T-helper 1 cell treated with Interleukin-12 subunit alpha and Interleukin-12 subunit beta and Interleukin-4 antibody, amounts not matched to agents 30 ng/mL and 1 ng/mL, for 36 hours (primary cell): ENCODE measurements around the gene GNAI3. TPM values are rescaled to one million over a fixed set of nuclear protein-coding genes. Genes with fewer than 3 reads are reported as not detected.

Source experiments
- intact Hi-C: fragments of 100-400 bp; cut with micrococcal nuclease; formaldehyde crosslinking; loops from one replicate; pipeline ENCODE4 v1.15.1; 2024
- total RNA-seq: library from RNA; stranded (reverse); gene quantifications from 2 replicates; pipeline ENCODE4 v1.2.3, GENCODE V29; 2022

GNAI3 gene
- total RNA-seq, 1 donor from 2014 or later, result 10.0 TPM

DNA sequence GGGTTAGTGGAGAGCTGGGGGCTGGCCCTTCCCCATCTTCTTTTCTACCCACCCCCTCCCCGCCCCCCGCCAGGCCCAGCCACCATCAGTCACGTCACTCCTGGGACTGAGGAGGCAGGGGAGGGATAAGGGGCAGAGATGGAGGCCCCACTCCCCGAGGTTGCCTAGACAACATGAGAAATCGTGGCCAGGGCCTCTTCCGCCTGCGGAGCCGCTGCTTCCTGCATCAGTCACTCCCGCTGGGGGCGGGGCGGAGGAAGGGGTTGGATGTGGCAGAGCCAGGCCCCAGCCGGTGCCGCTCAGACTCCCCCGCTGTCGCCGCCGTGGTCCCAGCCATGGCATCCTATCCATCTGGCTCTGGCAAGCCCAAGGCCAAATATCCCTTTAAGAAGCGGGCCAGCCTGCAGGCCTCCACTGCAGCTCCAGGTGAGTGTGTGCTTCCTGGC lies 72.4 kb downstream of the GNAI3 start:
- intact Hi-C loops, result loop anchor here (1.0 to 2.0 kb wide), 9 partner anchors 36 to 718 kb away; partner anchors contain the start of genes AHCYL1, ATXN7L2, CYB561D1 and GSTM1

DNA sequence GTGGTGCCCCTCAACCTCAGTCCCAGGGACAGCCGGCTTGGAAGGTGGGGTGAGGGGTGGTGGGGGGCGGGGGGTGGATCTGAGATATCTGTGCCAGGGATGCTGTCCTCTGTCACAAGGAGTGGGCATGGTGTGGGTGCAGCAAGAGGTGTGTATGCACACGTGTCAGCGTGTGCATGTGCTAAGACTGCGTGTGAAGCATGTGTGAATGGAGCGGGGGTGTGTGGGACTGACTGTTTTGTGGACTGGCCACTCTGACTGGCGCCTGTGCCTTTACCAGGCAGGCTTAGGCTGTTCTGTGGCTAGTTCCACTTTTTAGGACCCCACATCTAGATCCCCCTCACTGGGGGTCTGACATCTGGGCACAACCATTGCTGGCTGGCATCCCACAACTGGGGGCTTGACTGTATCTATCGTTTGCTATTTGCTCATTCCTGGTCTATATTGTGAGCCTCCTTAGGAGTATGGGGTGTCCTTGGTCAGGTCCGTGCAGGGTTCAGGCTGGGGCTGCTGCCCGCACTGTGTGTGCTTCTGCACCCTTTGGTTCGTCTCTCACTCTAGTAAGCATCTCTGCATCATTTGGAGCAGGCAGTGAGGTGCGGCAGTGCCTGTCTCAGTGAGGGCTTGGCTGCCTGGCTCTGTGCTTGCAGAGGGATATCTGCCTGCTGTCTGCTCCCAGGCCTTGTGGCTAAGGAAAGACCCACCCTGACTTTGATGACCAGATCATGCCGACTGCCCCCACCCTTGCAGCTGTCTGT lies 73.1 kb downstream of the GNAI3 start:
- intact Hi-C loops, result loop anchor here (2.0 kb wide), 7 partner anchors 35 to 717 kb away; partner anchors contain the start of genes AHCYL1, CYB561D1, GSTM1 and GSTM3

DNA sequence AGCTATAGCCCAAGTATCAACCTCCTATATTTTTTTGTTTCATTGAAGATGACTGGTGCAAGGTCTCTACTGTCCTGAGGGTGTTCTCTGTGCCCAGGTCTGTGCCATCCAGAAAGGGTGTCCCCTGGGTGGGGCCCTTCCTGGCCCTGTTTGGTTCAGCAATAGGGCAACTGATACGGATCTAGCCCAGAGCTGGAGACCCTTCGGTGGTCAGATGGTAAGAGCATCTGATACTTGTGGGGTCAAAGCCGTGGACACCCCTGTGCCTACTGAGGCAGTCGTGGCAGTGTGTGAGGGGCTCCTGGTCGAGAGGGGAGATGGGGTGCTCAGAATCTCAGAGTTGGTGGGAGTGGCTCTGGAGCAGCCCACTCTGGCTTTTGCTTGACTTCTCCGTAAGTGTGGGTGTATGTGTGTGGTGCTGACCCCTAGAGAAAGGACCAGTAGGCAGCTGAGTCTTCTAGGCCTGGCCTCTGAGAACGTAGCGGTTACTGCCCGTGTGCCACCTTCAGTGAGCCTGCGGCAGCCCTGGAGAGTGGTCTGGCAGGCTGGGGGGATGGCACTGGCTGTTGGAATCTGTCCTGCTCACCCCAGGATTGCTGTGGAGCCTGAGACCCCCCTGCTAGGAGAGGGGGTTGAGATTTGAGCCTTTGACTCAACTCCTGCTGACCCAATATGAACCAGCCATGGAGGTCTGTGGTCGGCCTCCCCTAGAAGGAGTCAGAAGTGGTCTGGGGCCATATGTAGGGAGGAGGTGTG lies 73.9 kb downstream of the GNAI3 start:
- intact Hi-C loops, result no loop called here

DNA sequence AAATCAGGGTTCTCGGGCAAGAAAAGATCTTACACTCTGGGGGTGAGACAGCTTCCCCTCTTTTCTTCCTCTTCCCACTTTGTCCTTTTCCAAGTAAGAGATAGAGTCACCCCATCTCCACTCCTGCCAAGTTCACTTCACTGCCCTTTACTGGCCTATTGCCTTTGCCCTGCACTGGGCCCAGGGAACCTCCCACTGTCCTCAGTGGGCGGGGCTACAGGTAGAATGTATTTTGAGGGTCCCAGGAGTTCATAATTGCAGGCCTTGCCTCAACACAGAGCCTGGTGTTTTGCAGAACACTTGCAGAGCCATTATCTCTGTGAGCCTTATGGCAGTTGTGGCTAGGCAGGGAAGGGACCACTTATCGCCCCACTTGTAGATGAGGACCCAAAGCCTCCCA lies 74.5 kb downstream of the GNAI3 start:
- intact Hi-C loops, result no loop called here

DNA sequence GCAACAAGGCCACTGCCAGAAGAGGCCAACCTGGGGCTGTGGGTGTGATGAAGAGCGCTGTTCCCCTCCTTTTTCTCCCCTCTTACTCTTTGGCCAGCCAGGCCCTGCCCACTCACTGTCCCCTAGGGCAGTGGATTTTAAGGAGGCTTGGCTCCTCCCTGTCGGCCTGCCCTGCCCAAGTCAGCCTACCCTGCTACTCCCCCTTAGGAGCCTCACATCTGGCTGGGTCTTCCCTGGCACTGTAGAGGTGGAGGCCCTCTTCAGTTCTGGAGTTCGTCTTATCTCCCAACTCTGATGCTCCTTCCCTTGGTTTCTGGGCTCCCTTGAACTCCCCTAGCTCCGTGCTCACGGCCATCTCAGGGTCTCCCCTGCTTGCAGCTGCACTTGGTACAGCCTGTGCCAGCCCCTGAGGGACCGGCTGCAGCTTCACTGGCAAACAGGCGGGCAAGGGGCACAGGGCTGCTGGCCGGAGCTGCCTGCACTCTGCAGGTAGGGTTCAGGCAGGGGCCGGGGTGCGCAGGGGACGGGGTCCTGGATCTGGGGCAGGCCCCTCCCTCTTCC lies 75.3 kb downstream of the GNAI3 start:
- intact Hi-C loops, result no loop called here

DNA sequence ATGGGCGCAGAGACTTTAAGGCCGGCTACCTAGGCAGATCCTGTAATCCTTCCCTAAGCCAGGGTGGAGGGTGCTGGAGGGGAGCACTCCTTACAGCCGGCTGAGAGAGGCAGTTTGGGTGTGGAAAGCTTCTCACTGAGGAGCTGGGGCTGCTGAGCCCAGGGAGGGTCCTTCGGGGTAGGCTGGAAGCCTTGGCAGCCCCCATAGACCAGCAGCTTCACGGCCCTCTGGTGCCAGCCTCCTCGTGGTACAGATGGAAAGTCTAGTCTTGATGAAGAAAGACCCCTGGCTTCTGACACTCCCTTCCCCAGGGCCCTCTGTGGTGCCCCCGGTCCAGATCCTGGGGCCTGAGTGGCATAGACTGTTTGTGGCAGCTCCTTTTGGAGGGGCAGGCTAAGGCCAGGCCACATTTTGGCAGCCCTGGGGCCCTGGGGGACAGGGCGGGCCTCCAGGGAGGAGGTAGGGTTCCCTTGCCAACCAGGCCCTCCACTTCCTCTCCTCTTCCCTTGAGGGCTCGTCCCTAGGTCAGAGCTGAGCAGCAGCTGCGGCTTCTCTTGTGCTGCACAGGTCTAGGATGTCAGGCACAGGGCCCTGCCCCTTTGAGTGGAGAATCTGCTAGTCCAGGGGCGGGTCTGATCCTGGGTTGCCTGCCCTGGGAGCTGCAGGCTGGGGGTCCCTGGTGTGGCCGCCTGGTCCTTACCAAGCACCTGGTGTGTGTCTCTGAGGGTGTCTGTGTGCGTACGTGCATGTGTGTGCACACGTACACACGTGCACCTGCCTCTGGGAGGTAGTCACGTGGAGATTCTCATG lies 76.0 kb downstream of the GNAI3 start:
- intact Hi-C loops, result no loop called here

DNA sequence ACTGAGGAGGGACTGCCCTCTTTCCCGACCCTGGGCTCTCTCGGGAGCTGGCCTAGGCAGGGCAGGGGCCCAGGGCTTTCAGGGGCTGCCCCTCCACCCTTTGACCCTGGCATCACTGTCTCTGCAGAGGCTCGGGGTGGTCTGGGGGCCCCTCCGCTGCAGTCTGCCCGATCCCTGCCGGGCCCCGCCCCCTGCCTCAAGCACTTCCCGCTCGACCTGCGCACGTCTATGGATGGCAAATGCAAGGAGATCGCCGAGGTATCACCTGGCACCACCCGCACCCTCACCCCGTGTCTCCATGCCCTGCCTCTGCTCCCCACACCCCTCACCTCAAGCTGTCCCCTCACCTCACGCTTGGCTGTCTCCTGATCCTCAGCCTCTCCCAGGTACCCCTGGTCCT lies 76.8 kb downstream of the GNAI3 start:
- intact Hi-C loops, result no loop called here

DNA sequence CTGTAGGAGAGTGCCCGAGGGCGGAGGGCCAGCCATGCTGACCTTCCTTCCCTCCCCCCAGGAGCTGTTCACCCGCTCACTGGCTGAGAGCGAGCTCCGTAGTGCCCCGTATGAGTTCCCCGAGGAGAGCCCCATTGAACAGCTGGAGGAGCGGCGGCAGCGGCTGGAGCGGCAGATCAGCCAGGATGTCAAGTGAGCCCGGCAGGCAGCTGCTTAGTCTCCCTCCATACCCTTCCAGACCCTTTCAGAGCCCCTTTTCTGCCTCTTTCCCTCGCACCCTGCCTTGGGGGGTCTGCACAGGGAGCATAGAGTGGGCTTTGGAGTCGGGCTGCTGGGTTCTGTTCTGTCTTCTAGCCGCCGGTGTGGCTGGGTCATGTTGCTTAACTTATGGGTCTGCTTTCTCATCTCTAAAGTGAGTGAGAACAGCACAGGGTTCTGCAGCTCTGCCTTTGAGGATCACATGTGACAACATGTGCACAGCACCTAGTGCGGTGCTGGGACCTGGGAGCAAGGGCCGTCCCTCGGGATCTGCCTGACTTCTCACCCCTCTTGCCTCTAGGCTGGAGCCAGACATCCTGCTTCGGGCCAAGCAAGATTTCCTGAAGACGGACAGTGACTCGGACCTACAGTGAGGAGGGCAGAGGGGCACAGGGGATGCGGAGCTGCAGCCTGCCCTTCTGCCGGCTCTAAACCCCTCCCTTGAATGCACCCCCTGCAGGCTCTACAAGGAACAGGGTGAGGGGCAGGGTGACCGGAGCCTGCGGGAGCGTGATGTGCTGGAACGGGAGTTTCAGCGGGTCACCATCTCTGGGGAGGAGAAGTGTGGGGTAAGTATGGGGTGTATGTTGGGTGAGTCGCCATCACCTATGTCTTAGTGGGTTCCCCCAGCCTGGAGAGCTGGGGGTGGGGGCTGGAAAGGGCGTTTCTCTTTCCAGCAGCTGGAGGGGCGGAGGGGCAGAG lies 77.5 kb downstream of the GNAI3 start:
- intact Hi-C loops, result no loop called here

DNA sequence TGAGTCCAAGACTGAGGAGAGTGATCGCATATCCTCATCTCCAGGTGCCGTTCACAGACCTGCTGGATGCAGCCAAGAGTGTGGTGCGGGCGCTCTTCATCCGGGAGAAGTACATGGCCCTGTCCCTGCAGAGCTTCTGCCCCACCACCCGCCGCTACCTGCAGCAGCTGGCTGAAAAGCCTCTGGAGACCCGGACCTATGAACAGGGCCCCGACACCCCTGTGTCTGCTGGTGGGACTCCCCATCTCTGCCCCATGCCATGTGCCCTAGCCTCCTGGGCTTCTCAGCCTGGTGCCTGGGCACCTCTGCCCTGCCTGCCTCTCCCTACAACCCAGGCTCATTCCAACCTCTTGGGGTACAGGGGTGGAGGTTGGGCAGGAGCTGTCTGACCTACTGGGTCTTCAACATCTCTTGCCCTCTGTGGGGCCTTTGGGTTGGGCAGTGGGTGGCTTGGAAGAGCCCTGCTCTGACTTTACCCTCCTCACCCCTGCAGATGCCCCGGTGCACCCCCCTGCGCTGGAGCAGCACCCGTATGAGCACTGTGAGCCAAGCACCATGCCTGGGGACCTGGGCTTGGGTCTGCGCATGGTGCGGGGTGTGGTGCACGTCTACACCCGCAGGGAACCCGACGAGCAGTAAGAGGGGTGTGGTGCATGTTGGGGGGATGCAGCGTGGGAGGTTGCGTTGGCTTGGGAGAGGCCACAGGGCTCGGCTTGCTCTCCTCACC lies 78.4 kb downstream of the GNAI3 start:
- intact Hi-C loops, result no loop called here

DNA sequence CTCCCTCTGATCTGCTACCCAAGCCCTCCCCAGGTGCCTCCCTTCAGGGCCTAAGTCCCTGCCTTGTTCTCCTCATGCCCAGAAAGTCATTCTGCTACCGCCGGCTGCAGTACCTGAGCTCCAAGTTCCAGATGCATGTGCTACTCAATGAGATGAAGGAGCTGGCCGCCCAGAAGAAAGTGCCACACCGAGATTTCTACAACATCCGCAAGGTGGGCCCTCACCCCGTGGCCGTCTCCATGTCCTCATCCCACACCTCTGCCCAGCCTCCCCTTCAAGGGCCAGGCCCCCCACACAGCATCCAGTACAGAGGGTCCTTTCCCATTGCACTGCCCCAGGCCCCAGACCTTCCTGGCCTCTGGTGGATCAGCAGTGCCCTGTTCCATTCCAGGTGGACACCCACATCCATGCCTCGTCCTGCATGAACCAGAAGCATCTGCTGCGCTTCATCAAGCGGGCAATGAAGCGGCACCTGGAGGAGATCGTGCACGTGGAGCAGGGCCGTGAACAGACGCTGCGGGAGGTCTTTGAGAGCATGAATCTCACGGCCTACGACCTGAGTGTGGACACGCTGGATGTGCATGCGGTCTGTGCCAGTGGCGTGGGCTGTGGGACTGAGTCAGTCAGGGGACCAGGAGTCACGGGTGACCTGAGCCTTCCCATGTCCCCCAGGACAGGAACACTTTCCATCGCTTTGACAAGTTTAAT lies 79.4 kb downstream of the GNAI3 start:
- intact Hi-C loops, result no loop called here

DNA sequence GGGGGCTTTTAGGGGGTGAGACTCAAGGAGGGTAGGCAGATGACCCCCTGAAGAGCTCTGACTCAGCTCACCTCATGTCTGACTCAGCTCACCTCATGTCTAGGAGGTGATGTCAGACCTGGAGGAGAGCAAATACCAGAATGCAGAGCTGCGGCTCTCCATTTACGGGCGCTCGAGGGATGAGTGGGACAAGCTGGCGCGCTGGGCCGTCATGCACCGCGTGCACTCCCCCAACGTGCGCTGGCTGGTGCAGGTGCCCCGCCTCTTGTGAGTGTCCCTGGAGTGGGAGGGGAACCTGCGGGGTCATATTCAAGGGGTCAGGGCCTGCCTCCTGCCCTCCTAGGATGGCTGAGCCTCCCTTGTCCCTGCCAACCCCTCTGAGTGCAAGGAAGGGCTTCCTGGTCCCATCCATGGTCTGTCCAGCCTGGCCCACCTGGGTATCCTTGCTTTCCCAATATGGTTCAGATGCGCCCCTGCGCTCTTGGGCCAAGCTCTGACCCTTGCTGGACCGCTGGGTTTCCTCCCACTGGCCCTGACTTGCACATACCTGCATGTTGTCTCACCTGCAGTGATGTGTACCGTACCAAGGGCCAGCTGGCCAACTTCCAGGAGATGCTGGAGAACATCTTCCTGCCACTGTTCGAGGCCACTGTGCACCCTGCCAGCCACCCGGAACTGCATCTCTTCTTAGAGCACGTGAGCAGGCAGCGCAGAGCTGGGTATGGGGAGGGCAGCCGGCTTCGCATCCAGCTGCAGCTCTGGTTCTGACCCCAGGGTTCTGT lies 80.3 kb downstream of the GNAI3 start:
- intact Hi-C loops, result loop anchor here (1.0 kb wide), 1 partner anchor 82 kb away; no protein-coding TSS in a partner anchor

DNA sequence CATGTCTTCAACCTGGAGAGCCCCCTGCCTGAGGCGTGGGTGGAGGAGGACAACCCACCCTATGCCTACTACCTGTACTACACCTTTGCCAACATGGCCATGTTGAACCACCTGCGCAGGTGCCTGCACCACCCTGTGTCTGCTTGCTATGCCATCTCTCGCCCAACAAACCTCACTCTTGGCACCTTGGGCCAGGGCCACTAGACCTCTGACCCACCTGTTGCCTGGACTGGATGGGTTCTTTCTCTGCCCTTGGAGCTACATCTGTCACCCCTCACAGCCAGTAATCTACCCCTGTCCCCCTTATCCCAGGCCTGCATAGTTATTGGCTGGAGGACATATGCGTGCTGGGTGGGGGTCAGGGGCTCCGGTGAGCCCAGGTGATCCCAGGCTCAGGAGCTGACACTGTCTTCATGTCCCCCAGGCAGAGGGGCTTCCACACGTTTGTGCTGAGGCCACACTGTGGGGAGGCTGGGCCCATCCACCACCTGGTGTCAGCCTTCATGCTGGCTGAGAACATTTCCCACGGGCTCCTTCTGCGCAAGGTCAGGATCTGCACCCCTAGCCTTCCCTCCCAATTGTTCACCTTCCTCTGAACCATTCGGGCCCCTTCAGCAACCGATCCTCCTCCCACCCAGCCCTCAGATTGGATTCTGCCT lies 81.1 kb downstream of the GNAI3 start:
- intact Hi-C loops, result loop anchor here (1.0 kb wide), 1 partner anchor 83 kb away; no protein-coding TSS in a partner anchor

DNA sequence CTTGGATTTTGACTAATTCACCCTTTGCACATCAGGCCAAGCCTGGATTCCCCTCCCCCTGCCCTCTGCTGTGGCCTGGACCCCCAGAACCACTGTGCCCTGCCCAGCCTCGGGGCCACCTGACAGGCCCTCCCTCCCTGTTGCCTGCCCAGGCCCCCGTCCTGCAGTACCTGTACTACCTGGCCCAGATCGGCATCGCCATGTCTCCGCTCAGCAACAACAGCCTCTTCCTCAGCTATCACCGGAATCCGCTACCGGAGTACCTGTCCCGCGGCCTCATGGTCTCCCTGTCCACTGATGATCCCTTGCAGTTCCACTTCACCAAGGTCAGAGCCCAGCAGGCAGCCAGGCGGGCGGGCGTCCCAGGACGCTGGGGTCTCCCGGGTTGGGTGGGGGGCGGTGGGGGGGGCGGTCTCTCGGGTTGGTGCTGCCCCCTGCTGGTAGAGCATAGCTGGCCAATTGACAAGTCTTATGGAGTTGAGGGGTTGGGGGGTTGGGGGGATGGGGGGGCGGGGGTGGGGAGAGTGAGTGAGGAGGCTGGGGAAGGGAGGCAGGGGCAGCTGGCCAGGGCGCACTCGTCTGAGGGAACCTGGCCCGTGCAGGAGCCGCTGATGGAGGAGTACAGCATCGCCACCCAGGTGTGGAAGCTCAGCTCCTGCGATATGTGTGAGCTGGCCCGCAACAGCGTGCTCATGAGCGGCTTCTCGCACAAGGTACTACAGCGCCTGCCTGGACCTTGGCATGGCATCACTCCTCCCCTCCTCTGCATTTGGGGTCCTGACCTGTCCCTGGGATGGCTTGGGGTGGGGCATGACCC lies 81.9 kb downstream of the GNAI3 start:
- intact Hi-C loops, result no loop called here

DNA sequence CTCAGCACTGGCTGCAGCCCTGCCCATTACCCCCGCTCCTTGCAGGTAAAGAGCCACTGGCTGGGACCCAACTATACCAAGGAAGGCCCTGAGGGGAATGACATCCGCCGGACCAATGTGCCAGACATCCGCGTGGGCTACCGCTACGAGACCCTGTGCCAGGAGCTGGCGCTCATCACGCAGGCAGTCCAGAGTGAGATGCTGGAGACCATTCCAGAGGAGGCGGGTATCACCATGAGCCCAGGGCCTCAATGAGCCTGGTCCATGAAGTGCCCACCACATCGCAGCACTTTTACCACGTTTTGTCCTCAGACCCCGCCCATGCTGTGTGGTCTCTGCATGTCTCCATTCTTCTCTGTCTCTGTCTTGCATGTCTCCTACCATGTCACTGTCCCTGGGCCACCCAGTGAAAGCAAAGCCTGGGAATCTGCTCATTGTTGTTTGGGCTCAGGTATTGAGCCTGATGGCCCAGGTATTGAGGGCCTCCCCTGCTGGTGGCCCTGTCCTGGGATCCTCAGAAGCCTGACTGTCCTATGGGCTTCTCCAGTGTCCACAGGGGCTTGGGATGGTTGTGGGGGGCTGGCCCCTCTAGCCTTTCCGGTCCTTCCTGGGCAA lies 82.6 kb downstream of the GNAI3 start:
- intact Hi-C loops, result no loop called here

DNA sequence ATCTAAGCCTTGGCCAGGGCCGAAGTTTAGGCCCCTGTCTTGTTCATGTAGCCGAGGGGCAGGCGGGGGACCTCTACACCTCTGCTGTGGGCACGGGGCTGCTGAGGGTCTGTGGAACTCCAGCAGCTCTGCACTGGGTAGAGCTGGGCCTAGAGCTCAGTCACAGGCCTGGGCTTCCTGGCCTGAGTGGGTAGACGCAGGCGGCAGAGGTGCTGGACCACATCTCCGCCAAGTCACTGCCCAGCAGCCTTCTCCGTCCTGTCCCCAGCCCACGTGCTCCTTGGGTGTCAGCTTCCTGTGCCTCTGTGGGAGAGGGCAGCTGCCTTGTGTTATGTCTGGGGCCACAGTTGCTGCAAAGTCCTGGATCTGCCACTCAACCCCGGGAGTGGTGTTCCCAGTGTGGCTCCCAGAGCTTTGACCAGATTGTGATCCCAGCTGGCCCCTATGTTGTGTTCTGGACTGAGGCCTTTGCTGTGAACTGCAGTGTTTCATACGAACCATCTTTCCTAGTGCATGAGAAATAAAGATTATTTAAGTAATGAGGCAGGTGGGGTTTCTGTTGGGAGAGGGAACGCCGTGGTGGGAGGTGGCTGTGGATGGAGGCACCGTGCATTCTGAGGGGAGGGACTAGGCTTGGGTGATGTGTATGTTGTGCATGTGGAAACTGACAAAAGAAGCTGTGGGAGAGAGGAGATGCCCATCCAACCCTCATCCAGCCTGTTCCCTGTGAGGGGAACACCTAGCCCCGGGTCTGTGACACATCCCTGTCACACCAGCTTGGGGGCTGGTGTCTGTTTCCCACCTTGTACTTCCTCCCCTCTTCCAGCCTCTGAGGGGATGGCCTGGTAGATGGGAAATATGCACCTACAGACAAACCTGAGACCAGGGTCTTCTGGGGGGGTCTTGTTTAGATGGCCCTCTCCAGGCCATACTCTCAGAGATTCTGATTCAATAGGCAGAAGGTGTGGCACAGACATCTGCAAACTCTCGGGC lies 83.4 kb downstream of the GNAI3 start:
- intact Hi-C loops, result no loop called here
